H1 (cell line): ENCODE data around the gene KRTAP10-3. TPM values are rescaled to one million over a fixed set of nuclear protein-coding genes. Genes with fewer than 3 reads are reported as not detected.

Source experiments
- CTCF ChIA-PET: fragments of 300-600 bp; sonication (Branson Sonifier 250); formaldehyde crosslinking; loops from one replicate; lab custom pipeline; 2021; ENCODE audit not compliant: partially characterized antibody; lab: Charles Lee
- POLR2A ChIA-PET: fragments of 300-600 bp; sonication (Branson Sonifier 250); formaldehyde crosslinking; loops from one replicate; lab custom pipeline; 2021; ENCODE audit warnings: inconsistent platforms; ENCODE audit not compliant: partially characterized antibody; lab: Charles Lee
- DNase-seq, 2 experiments: peaks; one replicate each; pipeline versions ENCODE4 v3.0.0 to v3.0.0-alpha.2; 2010 to 2022; ENCODE audit warnings: low spot score in 2 of 2, low read depth in 1 of 2, mixed read lengths in 1 of 2
- FAIRE-seq: peaks from 2 replicates; lab custom pipeline; 2011; peaks lifted over from hg19 to GRCh38; lab: Jason Lieb, UNC
- H2AFZ ChIP-seq: 2 replicates; pipeline ENCODE4 v1.8.1; 2012; ENCODE audit warnings: low read length, inconsistent platforms
- H2AK5ac ChIP-seq: 2 replicates; pipeline ENCODE4 v1.6.1; 2013; ENCODE audit warnings: low read depth, low read length
- H2BK120ac ChIP-seq: replicated peaks from 2 replicates; pipeline ENCODE3; 2013; ENCODE audit warnings: low read depth, low read length, inconsistent platforms
- H2BK12ac ChIP-seq: 2 replicates; pipeline ENCODE4 v1.6.1; 2013; ENCODE audit warnings: low read depth, low read length
- H2BK15ac ChIP-seq: 2 replicates; pipeline ENCODE4 v1.6.1; 2013; ENCODE audit warnings: low read length
- H2BK20ac ChIP-seq: 2 replicates; pipeline ENCODE4 v1.6.1; 2013; ENCODE audit warnings: low read length
- H2BK5ac ChIP-seq: 2 replicates; pipeline ENCODE4 v1.6.1; 2013; ENCODE audit warnings: low read depth, low read length
- H3K14ac ChIP-seq: 2 replicates; pipeline ENCODE4 v1.6.1; 2013; ENCODE audit warnings: inconsistent platforms; ENCODE audit not compliant: insufficient read length
- H3K18ac ChIP-seq: 2 replicates; pipeline ENCODE4 v1.6.1; 2013; ENCODE audit warnings: low read length; ENCODE audit errors: extremely low read depth
- H3K23ac ChIP-seq: 2 replicates; pipeline ENCODE4 v1.6.1; 2013; ENCODE audit warnings: inconsistent platforms; ENCODE audit not compliant: insufficient read length
- H3K23me2 ChIP-seq: 2 replicates; pipeline ENCODE4 v1.6.1; 2013; ENCODE audit warnings: low read depth, low read length
- H3K27ac ChIP-seq: 2 replicates; pipeline ENCODE4 v1.6.1; 2011; ENCODE audit warnings: low read depth, low read length, inconsistent platforms
- H3K27me3 ChIP-seq, 4 experiments: replicated peaks in 1 of 4; 1 replicate in 1 of 4; 2 replicates in 3 of 4; pipeline versions ENCODE4 v1.6.1 to v1.8.1; 2011 to 2013; ENCODE audit warnings: low read length in 3 of 4, mild to moderate bottlenecking in 3 of 4, inconsistent platforms in 2 of 4, mixed read lengths in 2 of 4, moderate library complexity in 1 of 4; ENCODE audit not compliant: control insufficient read depth in 3 of 4, insufficient read depth in 3 of 4; ENCODE audit errors: extremely low read depth in 1 of 4
- H3K36me3 ChIP-seq, 4 experiments: 2 replicates each; pipeline versions ENCODE4 v1.6.1 to v1.8.1; 2011 to 2013; ENCODE audit warnings: mild to moderate bottlenecking in 4 of 4, low read length in 3 of 4, moderate library complexity in 2 of 4, control low read depth in 1 of 4, inconsistent platforms in 1 of 4; ENCODE audit not compliant: insufficient read depth in 4 of 4, control insufficient read depth in 2 of 4
- H3K4ac ChIP-seq: replicated peaks from 2 replicates; pipeline ENCODE3; 2013; ENCODE audit warnings: low read length, low read depth, mixed read lengths, inconsistent platforms; ENCODE audit not compliant: insufficient read length
- H3K4me1 ChIP-seq, 4 experiments: replicated peaks in 1 of 4; 1 replicate in 1 of 4; 2 replicates in 3 of 4; pipeline versions ENCODE4 v1.6.1 to v1.8.1; 2011 to 2013; ENCODE audit warnings: low read length in 3 of 4, inconsistent platforms in 2 of 4, mixed read lengths in 1 of 4; ENCODE audit not compliant: insufficient read depth in 4 of 4, control insufficient read depth in 3 of 4
- H3K4me2 ChIP-seq, 2 experiments: 2 replicates each; pipeline versions ENCODE4 v1.6.1 to v1.8.1; 2011 to 2013; ENCODE audit warnings: low read depth in 2 of 2, low read length in 2 of 2, control low read depth in 1 of 2, inconsistent platforms in 1 of 2, mild to moderate bottlenecking in 1 of 2; ENCODE audit not compliant: insufficient read depth in 1 of 2
- H3K4me3 ChIP-seq, 4 experiments: fragments of 200-600, 300-600 bp in 1 of 4; sonication (generic), shearing (Covaris generic), sonication (Bioruptor Twin) in 1 of 4; 2 replicates each; pipeline versions ENCODE4 v1.5.1 to v1.8.1; 2011 to 2016; ENCODE audit warnings: low read length in 4 of 4, low read depth in 3 of 4, control low read depth in 2 of 4, inconsistent platforms in 2 of 4, mild to moderate bottlenecking in 2 of 4, mixed read lengths in 1 of 4, moderate library complexity in 1 of 4; ENCODE audit not compliant: insufficient read depth in 2 of 4; ENCODE audit errors: extremely low read depth in 1 of 4
- H3K56ac ChIP-seq: replicated peaks from 2 replicates; pipeline ENCODE3; 2013; ENCODE audit warnings: low read depth, mild to moderate bottlenecking, mixed read lengths, low read length, inconsistent platforms; ENCODE audit not compliant: insufficient read length
- H3K79me1 ChIP-seq: 2 replicates; pipeline ENCODE4 v1.6.1; 2013; ENCODE audit warnings: low read depth, low read length, control low read depth
- H3K79me2 ChIP-seq, 2 experiments: 2 replicates each; pipeline versions ENCODE4 v1.6.1 to v1.8.1; 2012 to 2013; ENCODE audit warnings: low read length in 2 of 2, mild to moderate bottlenecking in 2 of 2, inconsistent platforms in 1 of 2; ENCODE audit not compliant: insufficient read depth in 2 of 2, control insufficient read depth in 1 of 2
- H3K9ac ChIP-seq, 4 experiments: replicated peaks in 1 of 4; 1 replicate in 1 of 4; 2 replicates in 3 of 4; pipeline versions ENCODE4 v1.6.1 to v1.8.1; 2011 to 2013; ENCODE audit warnings: low read depth in 3 of 4, low read length in 3 of 4, control low read depth in 2 of 4, mild to moderate bottlenecking in 2 of 4, moderate library complexity in 2 of 4, inconsistent platforms in 1 of 4; ENCODE audit errors: extremely low read depth in 1 of 4
- H3K9me3 ChIP-seq, 2 experiments: 2 replicates each; pipeline versions ENCODE4 v1.6.1 to v1.8.1; 2012 to 2013; ENCODE audit warnings: mild to moderate bottlenecking in 2 of 2, moderate library complexity in 2 of 2, control low read depth in 1 of 2, inconsistent platforms in 1 of 2, low read depth in 1 of 2, low read length in 1 of 2, mixed read lengths in 1 of 2; ENCODE audit not compliant: insufficient read depth in 2 of 2
- H4K20me1 ChIP-seq, 2 experiments: replicated peaks in 1 of 2; 2 replicates each; pipeline versions ENCODE3 to v1.8.1; 2011 to 2013; ENCODE audit warnings: inconsistent platforms in 2 of 2, low read length in 2 of 2, mild to moderate bottlenecking in 1 of 2; ENCODE audit not compliant: insufficient read depth in 2 of 2, control insufficient read depth in 1 of 2
- H4K5ac ChIP-seq: 2 replicates; pipeline ENCODE4 v1.6.1; 2013; ENCODE audit warnings: low read length, low read depth, mixed read lengths, inconsistent platforms; ENCODE audit not compliant: insufficient read length
- H4K8ac ChIP-seq: 2 replicates; pipeline ENCODE4 v1.8.0; 2013; ENCODE audit warnings: mild to moderate bottlenecking, moderate library complexity, low read length, inconsistent platforms; ENCODE audit not compliant: insufficient read depth; ENCODE audit errors: extremely low read depth
- H4K91ac ChIP-seq: replicated peaks from 2 replicates; pipeline ENCODE3; 2013; ENCODE audit warnings: low read length, mixed read lengths, inconsistent platforms; ENCODE audit not compliant: insufficient read length
- WGBS, 2 experiments: shearing (Covaris generic) in 1 of 2; methylation state at CpG; one replicate each; pipeline versions ENCODE4 v1.1.6 to v1.1.7; 2013 to 2015; ENCODE audit warnings: low lambda C conversion rate in 2 of 2, mixed read lengths in 2 of 2, inconsistent platforms in 1 of 2, low coverage in 1 of 2, missing lambda C conversion rate in 1 of 2; ENCODE audit not compliant: insufficient replicate concordance in 2 of 2, insufficient coverage in 1 of 2, insufficient read length in 1 of 2; ENCODE audit errors: extremely low coverage in 1 of 2, missing lambda C conversion rate in 1 of 2; 5-methylcytosine and 5-hydroxymethylcytosine counted together
- polyA plus RNA-seq, 7 experiments: library from polyadenylated mRNA; depleted of rRNA in 3 of 7; stranded (reverse) in 5 of 7; unstranded in 2 of 7; fragments of >200 nt in 5 of 7; fragments of 200-250 nt in 2 of 7; gene quantifications; 1 replicate in 5 of 7; 2 replicates in 1 of 7; 4 replicates in 1 of 7; pipeline versions ENCODE4 v1.2.1 to v1.2.3, GENCODE V29; 2011 to 2013; ENCODE audit warnings: missing spikeins in 2 of 7, mixed read lengths in 2 of 7
- total RNA-seq: library from RNA; stranded (reverse); fragmentation: NEBNext Ultra II Directional; extraction: Animal tissue kit (Norgen Biotek cat#: 25700); gene quantifications from 2 replicates; pipeline ENCODE4 v1.2.1, GENCODE V29; 2021

The KRTAP10-3 gene
- total and polyA plus RNA-seq, 2 of the 8 experiments (the other 6 are each of a cell fraction or from before 2014, with no cell fraction given) = not detected

- no peak overlapping the region for H2BK5ac ChIP-seq
- no peak overlapping the region for H3K9ac ChIP-seq
- no peak overlapping the region for H2AK5ac ChIP-seq
- no peak overlapping the region for H4K8ac ChIP-seq
- H2BK120ac ChIP-seq = no peak overlapping the region
- H3K4ac ChIP-seq = no peak overlapping the region
- no peak overlapping the region for H2BK15ac ChIP-seq
- no peak overlapping the region for H3K4me3 ChIP-seq
- no peak overlapping the region for H4K91ac ChIP-seq
- no peaks in the 10 kb centered on the region for H3K79me2 ChIP-seq
- no peak overlapping the region for H2AFZ ChIP-seq
- ChIA-PET CTCF (no interaction called here), POLR2A (no interaction called here)
- no peaks in the 10 kb centered on the region for H3K27me3 ChIP-seq
- H3K27ac ChIP-seq = no peak overlapping the region
- H3K18ac ChIP-seq = no peak overlapping the region
- WGBS, 2 experiments = 94% methylated on average over 1 of the region's 1 CpG; no CpG with 5 or more reads in 1 of the 2 experiments
- H4K20me1 ChIP-seq = no peaks in the 10 kb centered on the region
- H3K4me1 ChIP-seq = peaks cover 0 to 3% (median 0%) of the 10 kb centered on the region in 4 experiments; a peak in 1 of 7 replicates
- H3K4me2 ChIP-seq = no peak overlapping the region
- no peak overlapping the region for H3K14ac ChIP-seq
- H3K36me3 ChIP-seq = no peaks in the 10 kb centered on the region
- no peak overlapping the region for H2BK12ac ChIP-seq
- no peak overlapping the region for H3K23ac ChIP-seq
- FAIRE-seq (no peak), DNase-seq (no peak)
- no peaks in the 10 kb centered on the region for H3K79me1 ChIP-seq
- peaks cover 4 to 6% of the 10 kb centered on the region in 2 experiments; a peak in 2 of 4 replicates for H3K9me3 ChIP-seq
- H3K23me2 ChIP-seq = no peaks in the 10 kb centered on the region
- H2BK20ac ChIP-seq = no peak overlapping the region
- H3K56ac ChIP-seq = no peak overlapping the region
- no peak overlapping the region for H4K5ac ChIP-seq
These were observed 7.8 kb upstream of the KRTAP10-3 start for GRCh38 chr21:44566403-44566802.
